HG03521 (cell line): ENCODE results near the gene PROSER2.
"Not testable (repeated sequence)": the region's sequence is repeated elsewhere in the genome, so short reads cannot be mapped to it uniquely, and the experiment has no call there.

Experiments
- ATAC-seq: cut with Tn5 transposase; IDR thresholded peaks from one replicate; pipeline ENCODE4 v1.9.1; 2021; ENCODE audit warnings: mild to moderate bottlenecking, moderate library complexity; ENCODE audit not compliant: unreplicated experiment

Gene PROSER2

GRCh38 chr10:11882646-11883375 is 59.7 kb downstream of the PROSER2 start:
- ATAC-seq = no peak

- no peak for ATAC-seq
Measured at GRCh38 chr10:11884706-11885423, 61.7 kb downstream of the PROSER2 start.

- no peak for ATAC-seq
Measured at GRCh38 chr10:11885437-11886137, 62.4 kb downstream of the PROSER2 start.

- ATAC-seq = no peak
Measured at GRCh38 chr10:11886138-11886474, 63.0 kb downstream of the PROSER2 start.

- ATAC-seq = no peak
Measured at GRCh38 chr10:11886851-11887250, 63.7 kb downstream of the PROSER2 start.

- ATAC-seq = no peak
Measured at GRCh38 chr10:11887381-11888227, 64.4 kb downstream of the PROSER2 start.

GRCh38 chr10:11889263-11889662 is 66.1 kb downstream of the PROSER2 start:
- not testable (repeated sequence) for ATAC-seq

- no peak for ATAC-seq
Measured at GRCh38 chr10:11891776-11892486, 68.8 kb downstream of the PROSER2 start.

GRCh38 chr10:11893749-11894278 is 70.7 kb downstream of the PROSER2 start:
- ATAC-seq = no peak

GRCh38 chr10:11894381-11895107 is 71.4 kb downstream of the PROSER2 start:
- no peak for ATAC-seq

- ATAC-seq = no peak
Measured at GRCh38 chr10:11895108-11895466, 71.9 kb downstream of the PROSER2 start.

- ATAC-seq = no peak
Measured at GRCh38 chr10:11895598-11895997, 72.4 kb downstream of the PROSER2 start.

GRCh38 chr10:11896549-11897200 is 73.5 kb downstream of the PROSER2 start:
- no peak for ATAC-seq

GRCh38 chr10:11898033-11898371 is 74.8 kb downstream of the PROSER2 start:
- ATAC-seq = no peak

GRCh38 chr10:11898372-11899066 is 75.4 kb downstream of the PROSER2 start:
- ATAC-seq = no peak

GRCh38 chr10:11899067-11899876 is 76.1 kb downstream of the PROSER2 start:
- ATAC-seq = no peak

- no peak for ATAC-seq
Measured at GRCh38 chr10:11901036-11901301, 77.8 kb downstream of the PROSER2 start.

- no peak for ATAC-seq
Measured at GRCh38 chr10:11901454-11901832, 78.3 kb downstream of the PROSER2 start.
